GM19467 (cell line): ENCODE measurements around the gene WNT11.

Experiments
- ATAC-seq: cut with Tn5 transposase; IDR thresholded peaks from one replicate; pipeline ENCODE4 v1.9.1; 2021; ENCODE audit warnings: mild to moderate bottlenecking, moderate library complexity; ENCODE audit not compliant: unreplicated experiment

WNT11 gene

DNA sequence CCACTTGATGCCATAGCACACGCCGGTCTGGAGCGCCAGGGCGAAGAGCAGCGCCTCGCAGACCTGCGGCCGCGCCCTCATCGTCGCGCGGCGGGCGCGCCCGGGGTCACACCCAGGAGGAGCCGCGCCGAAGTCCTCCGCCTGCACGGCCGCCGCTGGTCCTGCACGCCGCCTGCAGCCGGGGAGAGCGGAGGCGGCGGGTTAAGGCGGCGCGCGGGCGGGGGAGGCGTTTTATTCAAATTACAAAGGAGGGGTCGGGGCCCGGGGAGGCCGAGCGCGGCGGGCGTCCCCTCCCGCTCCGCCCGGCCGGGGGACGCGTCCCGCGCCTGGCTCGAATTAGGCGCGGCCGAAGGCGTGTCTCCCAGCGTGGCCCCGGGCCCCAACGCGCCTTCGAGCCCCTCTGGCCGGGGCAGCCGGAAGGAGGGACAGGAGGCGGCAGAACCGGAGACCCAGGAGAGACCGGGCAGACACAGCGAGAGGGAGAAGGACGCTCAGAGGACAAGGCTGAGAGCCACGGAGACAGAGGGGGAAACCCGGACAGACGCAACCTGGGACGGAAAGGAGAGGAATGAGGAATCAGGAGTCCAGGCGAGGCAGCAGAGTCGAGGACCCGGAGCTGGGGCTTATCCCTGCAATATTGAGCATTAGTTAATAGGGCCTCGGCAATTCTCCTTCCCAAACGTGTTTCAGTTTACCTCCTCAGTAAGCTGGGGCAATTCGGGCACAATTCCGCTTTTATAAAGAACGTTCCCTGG lies at the start of gene WNT11:
TSS of gene WNT11 (minus strand) at position 176 of the 755 bp plus-strand sequence. CDS start at position 81, 95 bp downstream.
- no peak for ATAC-seq

DNA sequence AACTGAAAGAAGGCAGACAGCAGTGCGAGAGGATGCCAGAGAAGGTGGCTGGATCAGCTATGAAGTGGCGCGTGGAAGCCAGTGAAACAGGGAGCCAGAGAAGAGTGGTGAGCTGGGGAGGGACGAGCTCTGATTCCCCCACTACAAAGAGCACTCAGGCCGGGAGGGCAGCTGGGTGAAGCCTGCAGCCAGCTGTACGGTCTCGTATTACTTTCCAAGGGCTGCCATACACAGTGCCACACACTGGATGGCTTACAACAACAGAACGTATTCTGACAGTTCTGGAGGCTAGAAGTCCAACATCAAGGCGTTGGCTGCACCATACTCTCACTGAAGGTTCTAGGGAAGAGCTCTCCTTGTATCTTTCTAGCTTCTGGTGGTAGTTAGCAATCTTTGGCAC lies 47.1 kb upstream of the WNT11 start:
- ATAC-seq = no peak

- ATAC-seq = no peak
Observed at GRCh38 chr11:76252631-76253070, 46.3 kb upstream of the WNT11 start.

DNA sequence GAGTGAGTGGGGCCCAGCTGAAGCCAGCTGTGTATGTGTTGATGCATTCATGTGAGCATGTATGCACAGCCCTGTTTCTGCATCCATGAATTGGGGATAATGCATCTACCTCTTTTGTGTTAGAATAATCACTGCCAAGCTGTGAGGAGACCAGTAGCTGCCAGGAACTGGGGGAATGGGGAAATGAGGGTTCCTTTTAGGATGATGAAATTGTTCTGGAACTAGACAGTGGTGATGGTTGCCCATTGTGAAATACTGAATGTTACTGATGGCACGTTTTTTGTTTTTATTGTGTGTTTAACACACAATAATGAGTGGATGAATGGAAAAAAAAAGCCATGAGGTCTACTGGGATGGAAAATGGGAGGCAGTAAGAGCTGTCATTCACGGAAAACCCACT lies 45.3 kb upstream of the WNT11 start:
- ATAC-seq = no peak

DNA sequence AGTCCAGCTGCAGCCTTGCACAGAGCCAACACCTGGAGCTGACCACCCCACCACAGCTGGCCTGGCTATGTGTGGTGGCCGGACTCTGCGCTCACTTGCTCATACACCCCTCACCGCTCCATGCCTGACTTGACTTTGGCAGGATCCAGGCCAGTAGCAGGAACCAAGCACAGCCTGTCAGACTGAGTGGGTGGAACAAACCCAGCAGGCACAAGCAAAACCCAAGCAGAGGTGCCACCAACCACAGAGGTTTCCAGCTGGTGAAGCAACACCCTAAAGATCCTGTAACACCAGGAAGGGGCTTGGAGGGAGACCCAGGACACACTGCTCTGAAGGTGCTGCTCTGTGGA lies 44.9 kb upstream of the WNT11 start:
- no peak for ATAC-seq

DNA sequence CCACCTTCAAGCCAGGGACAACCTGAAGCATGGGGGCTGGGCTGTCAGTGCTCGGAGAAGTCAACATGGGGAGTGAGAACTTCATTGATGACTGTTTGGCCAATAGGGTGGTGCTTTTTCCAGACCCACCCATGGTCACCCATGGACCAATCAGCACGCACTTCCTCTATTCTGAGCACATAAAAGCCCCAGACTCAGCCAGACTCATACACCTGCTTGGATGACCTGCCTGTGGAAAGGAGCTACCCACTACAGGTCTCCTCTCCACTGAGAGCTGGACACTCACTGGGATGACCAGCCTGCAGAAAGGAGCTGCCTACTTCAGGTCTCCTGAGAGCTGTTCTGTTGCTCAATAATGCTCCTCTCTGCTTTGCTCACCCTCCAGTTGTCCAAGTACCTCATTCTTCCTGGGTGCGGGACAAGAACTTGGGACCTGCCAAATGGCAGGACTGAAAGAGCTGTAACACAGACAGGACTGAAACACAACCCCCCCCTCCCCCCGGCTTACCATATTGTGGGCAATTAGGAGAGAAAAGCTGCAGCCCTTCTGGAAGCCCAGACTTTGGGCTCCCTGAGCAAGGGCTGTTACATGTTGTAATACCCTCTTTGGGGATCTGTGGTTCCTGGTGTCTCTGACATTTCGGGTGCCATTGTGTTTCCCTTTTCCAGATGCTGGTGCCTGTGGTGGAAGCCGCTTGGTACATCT lies 44.4 kb upstream of the WNT11 start:
- no peak for ATAC-seq

DNA sequence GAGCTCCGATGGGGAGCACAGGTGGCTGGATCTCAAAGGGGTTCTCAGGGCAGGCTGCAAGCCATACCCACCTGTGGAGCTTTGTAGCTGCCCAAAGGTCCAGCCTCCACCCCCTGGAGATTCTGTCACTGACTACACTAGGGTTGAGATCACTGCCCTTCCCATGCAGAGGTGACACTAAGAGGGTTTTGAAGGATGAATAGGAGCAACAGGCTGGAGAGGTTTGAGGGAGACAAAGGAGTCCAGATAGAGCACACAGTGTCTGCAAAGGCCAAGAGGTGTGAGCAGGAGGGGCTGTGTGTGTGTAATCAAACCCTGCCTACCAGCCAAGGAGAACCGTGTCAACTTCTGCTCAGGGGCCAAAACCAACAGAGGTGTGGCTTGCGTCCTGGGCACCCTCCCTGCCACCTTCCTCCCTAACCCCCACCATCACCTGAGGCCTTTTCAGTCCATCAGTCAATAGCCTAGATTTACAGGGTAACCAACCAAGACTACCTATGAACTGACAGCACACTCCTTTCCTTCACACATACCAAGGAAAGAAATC lies 43.0 kb upstream of the WNT11 start:
- ATAC-seq = no peak

- no peak for ATAC-seq
Observed at GRCh38 chr11:76248210-76248609, 41.9 kb upstream of the WNT11 start.

DNA sequence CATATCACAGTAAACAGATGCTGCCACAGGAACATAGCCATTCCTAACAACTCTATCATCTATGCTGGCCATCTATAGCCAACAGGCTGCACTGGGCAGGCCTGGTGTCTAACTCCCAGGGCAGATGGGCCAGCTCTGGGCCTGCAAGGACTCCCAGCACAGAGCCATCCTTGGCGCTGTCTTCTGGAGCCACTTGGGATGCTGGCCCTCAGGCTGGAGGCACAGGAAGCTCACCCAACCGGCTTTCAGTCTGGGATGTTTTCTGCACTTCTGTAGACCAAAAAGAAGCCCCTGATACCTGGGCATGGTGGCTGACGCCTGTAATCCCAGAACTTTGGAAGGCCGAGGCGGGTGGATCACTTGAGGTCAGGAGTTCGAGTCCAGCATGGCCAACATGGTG lies 40.8 kb upstream of the WNT11 start:
- no peak for ATAC-seq

DNA sequence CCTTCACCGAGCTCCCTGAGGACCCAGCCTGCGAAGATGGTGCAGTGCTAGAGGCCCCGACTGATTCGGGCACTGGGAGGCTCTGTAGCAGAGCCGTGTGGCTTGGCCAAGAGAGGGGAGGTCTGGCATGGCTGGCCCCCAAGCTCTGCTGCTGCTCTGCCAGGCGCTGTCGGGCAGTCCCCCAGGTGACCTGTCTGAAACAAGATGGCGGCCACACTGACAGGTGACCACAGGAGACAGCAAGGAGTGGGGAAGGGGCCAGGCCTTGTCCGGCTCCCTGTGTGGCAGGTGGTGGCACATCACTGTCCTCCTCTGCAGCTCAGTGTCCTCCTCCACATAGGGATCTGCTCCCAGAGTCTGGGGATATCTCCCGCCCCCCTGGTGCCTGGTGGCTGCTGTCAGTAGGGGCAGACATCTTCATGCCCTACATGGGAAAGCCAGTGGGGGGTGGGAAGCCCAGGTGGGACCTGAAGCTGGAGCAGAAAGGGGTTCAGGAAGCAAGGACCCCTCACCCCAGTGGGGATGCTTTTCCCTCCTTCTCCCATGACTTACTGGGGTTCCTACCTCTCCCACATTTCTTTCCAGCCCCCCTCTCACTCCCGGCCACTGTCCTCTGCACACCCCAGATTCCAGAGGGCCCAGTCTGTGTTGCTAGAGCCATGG lies 40.1 kb upstream of the WNT11 start:
- no peak for ATAC-seq

- ATAC-seq = no peak
Observed at GRCh38 chr11:76245720-76246119, 39.4 kb upstream of the WNT11 start.

GRCh38 chr11:76244316-76244851 lies 38.1 kb upstream of the WNT11 start:
- ATAC-seq = no peak

GRCh38 chr11:76243957-76244285 lies 37.6 kb upstream of the WNT11 start:
- no peak for ATAC-seq

DNA sequence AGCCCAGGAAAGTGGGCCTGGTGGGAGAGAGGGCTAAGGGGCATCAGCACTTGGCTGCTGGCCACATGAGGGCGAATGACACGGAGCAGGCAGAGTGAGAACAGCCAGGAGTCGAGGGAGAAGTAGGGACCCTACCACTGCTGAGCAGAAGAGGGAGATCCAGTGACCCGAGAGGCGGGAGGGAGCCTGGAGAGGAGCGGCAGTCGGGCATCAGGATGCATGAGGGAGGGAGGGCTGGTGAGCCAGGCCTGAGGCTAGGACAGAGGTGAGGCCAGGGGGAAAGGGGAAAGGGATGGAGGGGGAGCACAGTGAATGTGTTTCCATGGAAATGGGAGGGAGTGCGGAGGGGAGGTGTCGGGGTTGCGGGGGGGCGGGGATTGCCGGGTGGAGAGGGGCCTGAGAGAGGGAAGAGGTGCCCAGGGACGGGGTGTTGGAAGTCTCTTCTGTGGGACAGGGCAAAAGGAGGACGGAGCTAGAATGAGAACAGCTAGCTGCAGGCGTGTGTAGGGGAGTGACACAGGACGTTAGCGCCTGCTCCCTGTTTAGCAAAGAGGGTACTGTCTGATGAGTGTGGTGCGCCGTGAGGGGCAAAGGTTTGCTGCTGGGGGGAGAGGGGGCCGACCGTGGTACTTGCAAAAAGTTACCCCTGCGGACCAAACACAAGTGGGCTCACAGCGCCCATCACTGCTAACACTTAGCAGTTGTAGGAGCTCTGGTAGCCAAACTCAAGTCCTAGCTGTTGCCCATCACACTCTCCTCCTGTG lies 37.1 kb upstream of the WNT11 start:
- no peak for ATAC-seq

GRCh38 chr11:76242004-76242779 lies 35.9 kb upstream of the WNT11 start:
- ATAC-seq = no peak

- no peak for ATAC-seq
Observed at GRCh38 chr11:76241243-76242000, 35.1 kb upstream of the WNT11 start.

DNA sequence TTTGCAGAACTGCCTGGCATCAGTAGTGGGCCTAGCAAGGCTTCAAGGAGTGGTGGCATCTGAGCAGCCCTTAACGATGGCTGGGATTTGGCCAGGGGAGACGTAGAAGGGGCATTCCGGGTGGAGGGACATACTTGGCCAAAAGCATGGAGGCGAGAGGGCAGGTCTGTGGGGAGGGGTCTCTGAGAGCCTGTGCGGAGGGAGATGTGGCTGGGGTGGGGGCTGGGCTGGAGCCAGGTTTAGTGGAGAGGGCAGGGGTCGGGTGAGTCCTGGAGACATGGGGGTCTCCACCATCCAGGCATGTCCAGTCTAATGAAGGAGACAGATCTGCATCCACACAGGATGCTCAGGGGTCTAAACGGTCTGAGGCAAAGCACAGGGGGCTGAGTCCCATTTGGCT lies 34.4 kb upstream of the WNT11 start:
- no peak for ATAC-seq

GRCh38 chr11:76240161-76240540 lies 33.8 kb upstream of the WNT11 start:
- no peak for ATAC-seq

DNA sequence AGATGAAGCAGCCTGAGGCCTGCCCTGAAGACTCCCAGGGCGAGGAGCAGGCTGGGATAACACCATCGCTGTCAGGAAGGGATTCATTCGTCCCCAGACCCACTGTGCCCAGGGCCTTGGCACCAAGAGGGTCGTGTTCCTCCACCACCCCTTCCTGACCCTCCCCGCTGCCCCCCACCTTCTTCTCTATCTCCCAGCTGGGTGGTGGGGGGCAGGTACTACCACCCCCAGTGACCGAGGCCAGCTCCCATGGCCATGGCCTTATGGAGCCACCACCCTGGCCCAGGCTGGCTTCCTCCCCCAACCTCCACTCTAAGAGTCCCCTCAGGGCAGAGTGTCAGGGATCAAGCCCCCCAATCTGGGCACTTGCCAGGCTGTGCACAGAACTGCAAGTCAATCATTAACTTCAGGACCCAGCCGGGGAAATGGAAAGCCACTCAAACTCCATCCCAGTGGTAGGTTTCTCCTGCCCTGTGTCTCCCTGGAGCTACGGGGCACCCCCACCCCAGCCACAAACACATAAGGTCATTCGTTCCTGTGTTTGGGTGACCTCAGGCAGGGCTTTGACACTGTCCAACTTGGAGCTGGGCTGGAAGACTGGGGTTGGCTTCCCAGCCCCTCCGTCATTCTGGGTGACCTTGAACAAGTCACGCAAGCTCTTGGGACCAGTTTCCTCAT lies 33.3 kb upstream of the WNT11 start:
- no peak for ATAC-seq
